ENCODE data around the gene SEC62.

DNA sequence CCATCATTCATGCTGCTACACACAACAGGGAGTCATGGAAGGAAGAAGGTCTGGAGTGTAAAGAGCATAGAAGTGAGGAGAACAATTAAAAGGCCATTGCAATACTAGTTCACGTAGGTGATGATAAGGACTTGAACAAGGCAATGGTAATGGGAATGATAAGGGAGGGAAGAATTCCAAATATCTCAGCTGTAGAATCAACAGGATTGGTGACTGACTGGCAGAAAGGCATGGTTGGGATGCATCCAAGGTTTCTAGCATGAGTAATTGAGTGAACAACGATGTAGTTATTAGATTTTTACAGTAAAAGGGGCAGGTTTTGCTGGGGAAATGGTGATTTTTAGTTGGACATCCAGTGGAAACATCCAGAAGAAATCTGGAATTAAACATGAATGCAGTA is 2.4 kb upstream of the SEC62 start:
- TF ChIP-seq POLR2A (IDR thresholded peaks at IDR 0.05; ENCODE audit: low read depth, low read length) (no peak), POLR2AphosphoS5 (IDR thresholded peaks at IDR 0.05; ENCODE audit: low read depth, low read length) (no peak), TAF1 (IDR thresholded peaks at IDR 0.05; ENCODE audit: borderline replicate concordance, low read depth, low read length) (no peak)

Measured in GM12892 (cell line).